Activated T-helper 1 cell treated with anti-CD3 and anti-CD28 coated beads, Interleukin-12 subunit alpha, Interleukin-12 subunit beta, Interleukin-2, Interleukin-4 antibody, amounts not matched to agents 30 ng/mL and 10 ng/mL and 1 ng/mL, durations not matched to agents 14 hours and 24 hours and 36 hours (primary cell): ENCODE measurements around the gene NPIPB6. TPM values are rescaled to one million over a fixed set of nuclear protein-coding genes. Genes with fewer than 3 reads are reported as not detected.

Experiments used
- total RNA-seq: library from RNA; stranded (reverse); gene quantifications from 2 replicates; pipeline ENCODE4 v1.2.3, GENCODE V29; 2022

Gene NPIPB6
- total RNA-seq, 1 donor from 2014 or later, result 4.1 TPM

Other genes starting within 250 kb of the NPIPB6 start
- gene XPO6, start 151.5 kb downstream of the NPIPB6 start, total RNA-seq, result 213 and 225 TPM in 2 replicates
- gene SBK1, start 71.0 kb downstream of the NPIPB6 start, total RNA-seq, result 0.73 and 0.80 TPM in 2 replicates
- gene EIF3CL, start 40.3 kb upstream of the NPIPB6 start, total RNA-seq, result 139 and 192 TPM in 2 replicates
- 0.24 TPM in 1 of 2 replicates, not detected in the other for gene NPIPB7, start 108.8 kb upstream of the NPIPB6 start, total RNA-seq
- gene CLN3, start 128.6 kb upstream of the NPIPB6 start, total RNA-seq, result 27.1 and 28.5 TPM in 2 replicates
- gene APOBR, start 131.1 kb upstream of the NPIPB6 start, total RNA-seq, result 3.5 and 4.3 TPM in 2 replicates
- gene IL27, start 143.3 kb upstream of the NPIPB6 start, total RNA-seq, result not detected in 2 replicates
- gene NUPR1, start 175.5 kb upstream of the NPIPB6 start, total RNA-seq, result not detected in 2 replicates
- 38.6 and 39.0 TPM in 2 replicates for gene SGF29, start 190.4 kb upstream of the NPIPB6 start, total RNA-seq
- 0.12 and 0.41 TPM in 2 replicates for gene SULT1A2, start 233.5 kb upstream of the NPIPB6 start, total RNA-seq
- 8.4 and 8.9 TPM in 2 replicates for gene SULT1A1, start 246.5 kb upstream of the NPIPB6 start, total RNA-seq